NCI-H1436 (cell line): ENCODE results near the gene TOX2.

Experiments used
- DNase-seq: peaks from one replicate; lab custom pipeline; 2025; lab: John Stamatoyannopoulos, UW

Gene TOX2

GRCh38 chr20:43996240-43996930 is 81.7 kb downstream of the TOX2 start:
- no peak for DNase-seq

GRCh38 chr20:43999848-44000247 is 85.2 kb downstream of the TOX2 start:
- DNase-seq, result no peak

- no peak for DNase-seq
Observed at GRCh38 chr20:44001667-44002596, 87.3 kb downstream of the TOX2 start.

- DNase-seq, result no peak
Observed at GRCh38 chr20:44002861-44003260, 88.2 kb downstream of the TOX2 start.

GRCh38 chr20:44003609-44004008 is 89.0 kb downstream of the TOX2 start:
- DNase-seq, result no peak

- no peak for DNase-seq
Observed at GRCh38 chr20:44004306-44004915, 89.8 kb downstream of the TOX2 start.

- no peak for DNase-seq
Observed at GRCh38 chr20:44005661-44006060, 91.0 kb downstream of the TOX2 start.

GRCh38 chr20:44006126-44006525 is 91.5 kb downstream of the TOX2 start:
- DNase-seq, result no peak

GRCh38 chr20:44006578-44006977 is 91.9 kb downstream of the TOX2 start:
- no peak for DNase-seq

- DNase-seq, result no peak
Observed at GRCh38 chr20:44008806-44009678, 94.4 kb downstream of the TOX2 start.

GRCh38 chr20:44009679-44009992 is 95.0 kb downstream of the TOX2 start:
- no peak for DNase-seq

GRCh38 chr20:44010162-44010704 is 95.6 kb downstream of the TOX2 start:
- peak; percentile 73 for DNase-seq

GRCh38 chr20:44011251-44011940 is 96.7 kb downstream of the TOX2 start:
- no peak for DNase-seq

- no peak for DNase-seq
Observed at GRCh38 chr20:44012466-44013226, 98.0 kb downstream of the TOX2 start.

- DNase-seq, result no peak
Observed at GRCh38 chr20:44014807-44015732, 100.4 kb downstream of the TOX2 start.

- no peak for DNase-seq
Observed at GRCh38 chr20:44015733-44016103, 101.1 kb downstream of the TOX2 start.

GRCh38 chr20:44016525-44016924 is 101.9 kb downstream of the TOX2 start:
- DNase-seq, result no peak

GRCh38 chr20:44017211-44017610 is 102.6 kb downstream of the TOX2 start:
- no peak for DNase-seq

GRCh38 chr20:44017905-44018258 is 103.2 kb downstream of the TOX2 start:
- no peak for DNase-seq
